Breast epithelium (tissue), 3 donors: Measurements from ENCODE around the gene TTC12.

ENCODE experiments used
- CTCF ChIP-seq, 3 donors: fragments of 450-650 bp; IDR thresholded peaks; one replicate each; pipeline ENCODE4 v1.5.1; 2016 to 2017; ENCODE audit warnings: antibody characterized with exemption in 3 of 3, mild to moderate bottlenecking in 3 of 3, moderate library complexity in 3 of 3
- POLR2AphosphoS5 ChIP-seq, 3 donors: sonication (generic); formaldehyde crosslinking; IDR thresholded peaks; one replicate each; pipeline ENCODE4 v1.6.1; 2017; ENCODE audit warnings: antibody characterized with exemption in 3 of 3

GRCh38 chr11:113289431-113290187, 24.8 kb upstream of the TTC12 start:
- no peak for TF ChIP-seq POLR2AphosphoS5 (IDR thresholded peaks at IDR 0.05)
- peak; percentile 48 to 90 (median 84) for TF ChIP-seq CTCF (IDR thresholded peaks at IDR 0.05)
